ENCODE data around the gene RBM24. TPM values are rescaled to one million over a fixed set of nuclear protein-coding genes. Genes with fewer than 3 reads are reported as not detected.

RBM24 gene
- total and polyA plus RNA-seq, 2 donors (not counting 3 experiments of a cell fraction or from before 2014, with no cell fraction given) = 6.6 to 6.7 TPM

- ChIA-PET POLR2A (no interaction called here), CTCF (no interaction called here)
- Histone ChIP-seq H3K27ac (ENCODE audit: insufficient read depth, low read depth, low read length) (no peak overlapping the region), H3K36me3 (ENCODE audit: control insufficient read depth in 2 of 2, extremely low read depth in 1 of 2, insufficient read depth in 2 of 2, low read length in 2 of 2) (no peaks in the 10 kb centered on the region), H2AFZ (ENCODE audit: low read depth, low read length) (no peak overlapping the region), H3K4me3 (replicated peaks in 1 of 3; ENCODE audit: insufficient read depth in 1 of 3, low read depth in 1 of 3, low read length in 3 of 3) (no peak overlapping the region), H3K9ac (replicated peaks; ENCODE audit: extremely low read depth, insufficient read depth, low read length) (no peak overlapping the region), H3K9me1 (replicated peaks; ENCODE audit: control insufficient read depth, extremely low read depth, insufficient read depth, low read length) (no peaks in the 10 kb centered on the region), H4K20me1 (replicated peaks; ENCODE audit: control insufficient read depth, extremely low read depth, insufficient read depth, low read length) (no peaks in the 10 kb centered on the region), H3K9me3 (replicated peaks; ENCODE audit: control insufficient read depth, insufficient read depth, low read length) (no peaks in the 10 kb centered on the region), H3K27me3 (ENCODE audit: control insufficient read depth in 2 of 2, insufficient read depth in 2 of 2, low read length in 2 of 2) (no peaks in the 10 kb centered on the region), H3K79me2 (ENCODE audit: control insufficient read depth, insufficient read depth, low read length) (no peaks in the 10 kb centered on the region), H3K4me2 (ENCODE audit: insufficient read depth, low read length) (no peak overlapping the region), H3K4me1 (ENCODE audit: control insufficient read depth, extremely low read depth, insufficient read depth, low read length) (no peaks in the 10 kb centered on the region)
- FAIRE-seq (no peak), DNase-seq (ENCODE audit: low read depth, low spot score) (no peak)
- dilution Hi-C loops (cut with MboI; ENCODE audit: extremely low pct_ligation_motif_present, low sequenced_read_pairs) (no loop called here), intact Hi-C loops (cut with micrococcal nuclease) (no loop called here)
- no TSS peak for BruUV-seq (replicated peaks)
- TF ChIP-seq MYC (IDR thresholded peaks at IDR 0.05; ENCODE audit: low read depth, low read length) (no peak), GATA2 (IDR thresholded peaks at IDR 0.05; ENCODE audit: insufficient read depth, insufficient read length, low read depth, low read length) (no peak), JUN (IDR thresholded peaks at IDR 0.05; ENCODE audit: borderline replicate concordance, insufficient read depth, insufficient read length, low read depth) (no peak), MAX (IDR thresholded peaks at IDR 0.05; ENCODE audit: insufficient read depth, insufficient read length) (no peak), CTCF (IDR thresholded peaks at IDR 0.05; ENCODE audit: extremely low read depth in 1 of 2, insufficient read depth in 1 of 2, low read depth in 1 of 2, low read length in 2 of 2) (no peak), FOS (IDR thresholded peaks at IDR 0.05; ENCODE audit: borderline replicate concordance, insufficient read depth, low read length) (no peak)
Observed at GRCh38 chr6:17341891-17342290, 60.7 kb downstream of the RBM24 start.

GRCh38 chr6:17343215-17343614 lies 62.1 kb downstream of the RBM24 start:
- dilution Hi-C loops (cut with MboI; ENCODE audit: extremely low pct_ligation_motif_present, low sequenced_read_pairs) = no loop called here
- no peaks in the 10 kb centered on the region for H3K27me3 ChIP-seq (ENCODE audit: control insufficient read depth in 2 of 2, insufficient read depth in 2 of 2, low read length in 2 of 2)
- intact Hi-C loops (cut with micrococcal nuclease) = no loop called here
- H2AFZ ChIP-seq (ENCODE audit: low read depth, low read length) = no peak overlapping the region
- DNase-seq (ENCODE audit: low read depth, low spot score) (no peak), FAIRE-seq (no peak)
- no peaks in the 10 kb centered on the region for H3K9me1 ChIP-seq (replicated peaks; ENCODE audit: control insufficient read depth, extremely low read depth, insufficient read depth, low read length)
- H3K4me1 ChIP-seq (ENCODE audit: control insufficient read depth, extremely low read depth, insufficient read depth, low read length) = no peaks in the 10 kb centered on the region
- ChIA-PET POLR2A (no interaction called here), CTCF (no interaction called here)
- H3K36me3 ChIP-seq (ENCODE audit: control insufficient read depth in 2 of 2, extremely low read depth in 1 of 2, insufficient read depth in 2 of 2, low read length in 2 of 2) = no peaks in the 10 kb centered on the region
- no peak for TF ChIP-seq POLR2AphosphoS5 (IDR thresholded peaks at IDR 0.05; ENCODE audit: insufficient read depth, low read depth, low read length)
- TF ChIP-seq POLR2A (IDR thresholded peaks at IDR 0.05; ENCODE audit: low read depth, low read length) = no peak
- no peak for TF ChIP-seq MYC (IDR thresholded peaks at IDR 0.05; ENCODE audit: low read depth, low read length)
- no peak for TF ChIP-seq CTCF (IDR thresholded peaks at IDR 0.05; ENCODE audit: extremely low read depth in 1 of 2, insufficient read depth in 1 of 2, low read depth in 1 of 2, low read length in 2 of 2)
- no peak for TF ChIP-seq GATA2 (IDR thresholded peaks at IDR 0.05; ENCODE audit: insufficient read depth, insufficient read length, low read depth, low read length)
- no peak for TF ChIP-seq FOS (IDR thresholded peaks at IDR 0.05; ENCODE audit: borderline replicate concordance, insufficient read depth, low read length)
- no peak for TF ChIP-seq MAX (IDR thresholded peaks at IDR 0.05; ENCODE audit: insufficient read depth, insufficient read length)
- TF ChIP-seq JUN (IDR thresholded peaks at IDR 0.05; ENCODE audit: borderline replicate concordance, insufficient read depth, insufficient read length, low read depth) = no peak
- no peak for TF ChIP-seq EZH2 (IDR thresholded peaks at IDR 0.05; ENCODE audit: borderline replicate concordance, low read depth, low read length, severe bottlenecking)
- H3K9me3 ChIP-seq (replicated peaks; ENCODE audit: control insufficient read depth, insufficient read depth, low read length) = no peaks in the 10 kb centered on the region
- BruUV-seq (replicated peaks) = no TSS peak
- H3K27ac ChIP-seq (ENCODE audit: insufficient read depth, low read depth, low read length) = no peak overlapping the region
- H3K4me2 ChIP-seq (ENCODE audit: insufficient read depth, low read length) = no peak overlapping the region
- no peak overlapping the region for H3K9ac ChIP-seq (replicated peaks; ENCODE audit: extremely low read depth, insufficient read depth, low read length)
- no peaks in the 10 kb centered on the region for H4K20me1 ChIP-seq (replicated peaks; ENCODE audit: control insufficient read depth, extremely low read depth, insufficient read depth, low read length)
- H3K79me2 ChIP-seq (ENCODE audit: control insufficient read depth, insufficient read depth, low read length) = no peaks in the 10 kb centered on the region
- H3K4me3 ChIP-seq (replicated peaks in 1 of 3; ENCODE audit: insufficient read depth in 1 of 3, low read depth in 1 of 3, low read length in 3 of 3) = no peak overlapping the region

Measured in endothelial cell of umbilical vein (primary cell).